Measurements from ENCODE around the gene ZNF492.
"Not testable (repeated sequence)": the region's sequence is repeated elsewhere in the genome, so short reads cannot be mapped to it uniquely, and the experiment has no call there.

Gene ZNF492

DNA sequence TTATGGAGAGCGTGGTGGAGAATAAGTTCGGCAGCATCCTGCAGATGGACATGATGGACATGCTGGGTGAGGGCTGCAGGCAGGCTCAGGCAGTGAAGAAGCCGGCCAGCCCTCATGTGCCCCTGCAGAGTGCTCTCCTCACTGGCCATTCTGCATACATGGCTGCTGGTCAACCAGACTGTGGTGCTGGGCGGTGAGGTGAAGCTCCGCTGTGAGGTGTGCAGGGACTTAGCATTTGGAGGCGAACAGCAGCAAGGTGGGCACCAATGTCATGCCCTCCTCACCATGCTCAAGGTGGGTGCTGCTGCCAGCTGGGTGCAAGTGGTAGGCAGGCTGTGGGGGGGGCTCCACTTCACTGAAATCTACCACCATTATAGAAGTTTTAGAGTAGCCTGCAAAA is 5.7 kb upstream of the ZNF492 start:
- Histone ChIP-seq H3K27ac (ENCODE audit: low read depth, low read length) (no peak overlapping the region), H4K20me1 (ENCODE audit: control insufficient read depth, insufficient read depth, low read depth, low read length) (no peaks in the 10 kb centered on the region), H3K27me3 (ENCODE audit: control insufficient read depth, low read length) (no peaks in the 10 kb centered on the region), H3K4me2 (ENCODE audit: low read length) (no peak overlapping the region), H3K79me2 (ENCODE audit: control insufficient read depth, low read length) (no peaks in the 10 kb centered on the region), H3K4me1 (ENCODE audit: control insufficient read depth, low read length) (no peaks in the 10 kb centered on the region), H3K4me3 (ENCODE audit: low read length) (no peak overlapping the region), H3K9me2 (replicated peaks; ENCODE audit: control insufficient read depth, low read length) (no peaks in the 10 kb centered on the region), H3K9me3 (ENCODE audit: control insufficient read depth, insufficient read depth, low read length) (peaks cover 25% of the 10 kb centered on the region), H3K36me3 (ENCODE audit: control insufficient read depth, low read length) (no peaks in the 10 kb centered on the region), H3F3A (ENCODE audit: control insufficient read depth, insufficient read depth) (no peaks in the 10 kb centered on the region)
- TF ChIP-seq, protein P1, sequence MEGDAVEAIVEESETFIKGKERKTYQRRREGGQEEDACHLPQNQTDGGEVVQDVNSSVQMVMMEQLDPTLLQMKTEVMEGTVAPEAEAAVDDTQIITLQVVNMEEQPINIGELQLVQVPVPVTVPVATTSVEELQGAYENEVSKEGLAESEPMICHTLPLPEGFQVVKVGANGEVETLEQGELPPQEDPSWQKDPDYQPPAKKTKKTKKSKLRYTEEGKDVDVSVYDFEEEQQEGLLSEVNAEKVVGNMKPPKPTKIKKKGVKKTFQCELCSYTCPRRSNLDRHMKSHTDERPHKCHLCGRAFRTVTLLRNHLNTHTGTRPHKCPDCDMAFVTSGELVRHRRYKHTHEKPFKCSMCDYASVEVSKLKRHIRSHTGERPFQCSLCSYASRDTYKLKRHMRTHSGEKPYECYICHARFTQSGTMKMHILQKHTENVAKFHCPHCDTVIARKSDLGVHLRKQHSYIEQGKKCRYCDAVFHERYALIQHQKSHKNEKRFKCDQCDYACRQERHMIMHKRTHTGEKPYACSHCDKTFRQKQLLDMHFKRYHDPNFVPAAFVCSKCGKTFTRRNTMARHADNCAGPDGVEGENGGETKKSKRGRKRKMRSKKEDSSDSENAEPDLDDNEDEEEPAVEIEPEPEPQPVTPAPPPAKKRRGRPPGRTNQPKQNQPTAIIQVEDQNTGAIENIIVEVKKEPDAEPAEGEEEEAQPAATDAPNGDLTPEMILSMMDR (IDR thresholded peaks at IDR 0.05; ENCODE audit: low read depth, low read length, poor library complexity, severe bottlenecking) = no peak
- no peak for TF ChIP-seq EZH2phosphoT487 (IDR thresholded peaks at IDR 0.05; ENCODE audit: borderline replicate concordance, low read length)

DNA sequence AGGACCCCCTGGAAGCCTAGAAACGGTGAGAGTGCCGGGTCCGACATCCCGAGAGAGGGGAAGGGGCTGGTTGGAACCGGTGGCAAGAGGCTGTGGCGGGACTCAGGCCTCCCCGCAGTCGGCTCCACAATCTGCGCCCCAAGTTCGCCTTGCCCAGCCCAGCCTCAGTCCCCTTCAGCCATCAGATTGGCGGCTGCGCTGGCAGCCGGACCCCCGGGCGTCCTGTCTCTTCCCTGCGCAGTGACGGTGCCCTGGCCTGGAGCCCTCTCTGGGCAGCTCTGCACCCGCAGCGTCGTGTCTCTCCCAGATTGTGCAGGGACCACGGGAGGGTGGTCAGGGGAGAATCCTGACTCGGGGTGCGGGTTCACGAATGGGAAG is 315 bp downstream of the ZNF492 start:
- TF ChIP-seq, protein P1 (IDR thresholded peaks at IDR 0.05; ENCODE audit: low read depth, low read length, poor library complexity, severe bottlenecking) = no peak
- no peak for TF ChIP-seq EZH2phosphoT487 (IDR thresholded peaks at IDR 0.05; ENCODE audit: borderline replicate concordance, low read length)
- peak overlapping the region; percentile 66 for H3K4me2 ChIP-seq (ENCODE audit: low read length)
- H3K79me2 ChIP-seq (ENCODE audit: control insufficient read depth, low read length) = peaks cover 49% of the 10 kb centered on the region
- peaks cover 17% of the 10 kb centered on the region for H3K9me3 ChIP-seq (ENCODE audit: control insufficient read depth, insufficient read depth, low read length)
- peak overlapping the region; percentile 97 for H3K4me3 ChIP-seq (ENCODE audit: low read length)
- H3K27me3 ChIP-seq (ENCODE audit: control insufficient read depth, low read length) = no peaks in the 10 kb centered on the region
- no peaks in the 10 kb centered on the region for H3K9me2 ChIP-seq (replicated peaks; ENCODE audit: control insufficient read depth, low read length)
- no peaks in the 10 kb centered on the region for H3F3A ChIP-seq (ENCODE audit: control insufficient read depth, insufficient read depth)
- H3K4me1 ChIP-seq (ENCODE audit: control insufficient read depth, low read length) = peaks cover 8% of the 10 kb centered on the region; the same call in 1 of the 2 replicates
- H4K20me1 ChIP-seq (ENCODE audit: control insufficient read depth, insufficient read depth, low read depth, low read length) = no peaks in the 10 kb centered on the region
- peak overlapping the region; percentile 42 for H3K27ac ChIP-seq (ENCODE audit: low read depth, low read length)
- H3K36me3 ChIP-seq (ENCODE audit: control insufficient read depth, low read length) = peaks cover 3% of the 10 kb centered on the region; the same call in 1 of the 2 replicates

DNA sequence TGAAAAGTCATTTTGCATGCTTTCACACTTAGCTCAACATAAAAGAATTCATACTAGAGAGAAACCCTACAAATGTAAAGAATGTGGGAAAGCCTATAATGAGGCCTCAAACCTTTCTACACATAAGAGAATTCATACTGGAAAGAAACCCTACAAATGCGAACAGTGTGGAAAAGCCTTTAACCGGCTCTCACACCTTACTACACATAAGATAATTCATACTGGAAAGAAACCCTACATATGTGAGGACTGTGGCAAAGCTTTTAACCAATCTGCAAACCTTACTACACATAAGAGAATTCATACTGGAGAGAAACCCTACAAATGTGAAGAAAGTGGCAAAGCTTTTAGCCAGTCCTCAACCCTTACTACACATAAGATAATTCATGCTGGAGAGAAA is 51.4 kb downstream of the ZNF492 start:
- not testable (repeated sequence) for H3K79me2 ChIP-seq (ENCODE audit: control insufficient read depth, low read length); H3K36me3 ChIP-seq (ENCODE audit: control insufficient read depth, low read length); H3K4me3 ChIP-seq (ENCODE audit: low read length); H3F3A ChIP-seq (ENCODE audit: control insufficient read depth, insufficient read depth); H3K4me1 ChIP-seq (ENCODE audit: control insufficient read depth, low read length); H3K27ac ChIP-seq (ENCODE audit: low read depth, low read length); H3K9me3 ChIP-seq (ENCODE audit: control insufficient read depth, insufficient read depth, low read length); H3K4me2 ChIP-seq (ENCODE audit: low read length); H4K20me1 ChIP-seq (ENCODE audit: control insufficient read depth, insufficient read depth, low read depth, low read length); H3K9me2 ChIP-seq (replicated peaks; ENCODE audit: control insufficient read depth, low read length); H3K27me3 ChIP-seq (ENCODE audit: control insufficient read depth, low read length)

DNA sequence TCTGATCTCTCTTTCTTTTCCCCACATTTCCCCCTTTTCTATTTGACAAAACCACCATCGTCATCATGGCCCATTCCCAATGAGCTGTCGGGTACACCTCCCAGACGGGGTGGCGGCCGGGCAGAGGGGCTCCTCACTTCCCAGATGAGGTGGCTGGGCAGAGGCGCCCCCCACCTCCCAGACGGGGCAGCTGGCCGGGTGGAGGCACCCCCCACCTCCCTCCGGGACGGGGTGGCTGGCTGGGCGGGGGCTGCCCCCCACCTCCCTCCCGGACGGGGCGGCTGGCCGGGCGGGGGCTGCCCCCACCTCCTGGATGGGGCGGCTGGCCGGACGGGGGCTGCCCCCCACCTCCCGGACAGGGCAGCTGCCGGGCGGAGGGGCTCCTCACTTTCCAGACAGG is 68.5 kb downstream of the ZNF492 start:
- H3K4me3 ChIP-seq (ENCODE audit: low read length); H3F3A ChIP-seq (ENCODE audit: control insufficient read depth, insufficient read depth); H3K4me2 ChIP-seq (ENCODE audit: low read length); H3K4me1 ChIP-seq (ENCODE audit: control insufficient read depth, low read length); H3K9me3 ChIP-seq (ENCODE audit: control insufficient read depth, insufficient read depth, low read length); H3K79me2 ChIP-seq (ENCODE audit: control insufficient read depth, low read length); H4K20me1 ChIP-seq (ENCODE audit: control insufficient read depth, insufficient read depth, low read depth, low read length); H3K9me2 ChIP-seq (replicated peaks; ENCODE audit: control insufficient read depth, low read length); H3K36me3 ChIP-seq (ENCODE audit: control insufficient read depth, low read length); H3K27ac ChIP-seq (ENCODE audit: low read depth, low read length); H3K27me3 ChIP-seq (ENCODE audit: control insufficient read depth, low read length): not testable (repeated sequence)

DNA sequence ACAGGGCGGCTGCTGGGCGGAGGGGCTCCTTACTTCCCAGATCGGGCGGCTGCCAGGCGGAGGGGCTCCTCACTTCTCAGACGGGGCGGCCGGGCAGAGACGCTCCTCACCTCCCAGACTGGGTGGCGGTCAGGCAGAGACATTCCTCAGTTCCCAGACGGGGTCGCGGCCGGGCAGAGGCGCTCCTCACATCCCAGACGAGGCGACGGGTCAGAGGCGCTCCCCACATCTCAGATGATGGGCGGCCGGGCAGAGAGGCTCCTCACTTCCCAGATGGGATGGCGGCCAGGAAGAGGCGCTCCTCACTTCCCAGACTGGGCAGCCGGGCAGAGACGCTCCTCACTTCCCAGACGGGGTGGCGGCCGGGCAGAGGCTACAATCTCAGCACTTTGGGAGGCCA is 69.0 kb downstream of the ZNF492 start:
- H3K27ac ChIP-seq (ENCODE audit: low read depth, low read length); H3K27me3 ChIP-seq (ENCODE audit: control insufficient read depth, low read length); H4K20me1 ChIP-seq (ENCODE audit: control insufficient read depth, insufficient read depth, low read depth, low read length); H3K9me2 ChIP-seq (replicated peaks; ENCODE audit: control insufficient read depth, low read length); H3K4me2 ChIP-seq (ENCODE audit: low read length); H3K4me1 ChIP-seq (ENCODE audit: control insufficient read depth, low read length); H3F3A ChIP-seq (ENCODE audit: control insufficient read depth, insufficient read depth); H3K79me2 ChIP-seq (ENCODE audit: control insufficient read depth, low read length); H3K36me3 ChIP-seq (ENCODE audit: control insufficient read depth, low read length); H3K4me3 ChIP-seq (ENCODE audit: low read length); H3K9me3 ChIP-seq (ENCODE audit: control insufficient read depth, insufficient read depth, low read length): not testable (repeated sequence)

Data from DOHH2 (cell line).